Ramos (cell line): ENCODE measurements around the gene BANF2.

Source experiments
- in situ Hi-C: fragments of 300-500 bp; cut with MboI; formaldehyde crosslinking; loops from one replicate; pipeline ENCODE4 v1.14.3; 2022; ENCODE audit warnings: low sequenced_read_pairs; ENCODE audit not compliant: unreplicated experiment

BANF2 gene

GRCh38 chr20:17663040-17663399, 36.7 kb upstream of the BANF2 start:
- in situ Hi-C loops: no loop called here

- in situ Hi-C loops: no loop called here
Observed at GRCh38 chr20:17663486-17663885, 36.3 kb upstream of the BANF2 start.

- in situ Hi-C loops: no loop called here
Observed at GRCh38 chr20:17664025-17664633, 35.6 kb upstream of the BANF2 start.

- in situ Hi-C loops: no loop called here
Observed at GRCh38 chr20:17665756-17666155, 34.0 kb upstream of the BANF2 start.

GRCh38 chr20:17666481-17666880, 33.3 kb upstream of the BANF2 start:
- in situ Hi-C loops: no loop called here

GRCh38 chr20:17667445-17667844, 32.3 kb upstream of the BANF2 start:
- in situ Hi-C loops: no loop called here

- in situ Hi-C loops: no loop called here
Observed at GRCh38 chr20:17668432-17668831, 31.3 kb upstream of the BANF2 start.

GRCh38 chr20:17669306-17669931, 30.3 kb upstream of the BANF2 start:
- in situ Hi-C loops: no loop called here

GRCh38 chr20:17671011-17671410, 28.8 kb upstream of the BANF2 start:
- in situ Hi-C loops: loop anchor here (10.0 kb wide), 1 partner anchor 324 kb away; no protein-coding TSS in a partner anchor

- in situ Hi-C loops: loop anchor here (10.0 kb wide), 1 partner anchor 323 kb away; no protein-coding TSS in a partner anchor
Observed at GRCh38 chr20:17671565-17671964, 28.2 kb upstream of the BANF2 start.

- in situ Hi-C loops: loop anchor here (10.0 kb wide), 1 partner anchor 322 kb away; no protein-coding TSS in a partner anchor
Observed at GRCh38 chr20:17673084-17673483, 26.7 kb upstream of the BANF2 start.

- in situ Hi-C loops: loop anchor here (5.0 to 10.0 kb wide), 2 partner anchors 222 to 320 kb away; no protein-coding TSS in a partner anchor
Observed at GRCh38 chr20:17674722-17675518, 24.8 kb upstream of the BANF2 start.

- in situ Hi-C loops: loop anchor here (5.0 to 10.0 kb wide), 2 partner anchors 222 to 319 kb away; no protein-coding TSS in a partner anchor
Observed at GRCh38 chr20:17675519-17676377, 24.0 kb upstream of the BANF2 start.

GRCh38 chr20:17676378-17676759, 23.4 kb upstream of the BANF2 start:
- in situ Hi-C loops: loop anchor here (5.0 to 10.0 kb wide), 2 partner anchors 221 to 318 kb away; no protein-coding TSS in a partner anchor

- in situ Hi-C loops: loop anchor here (5.0 to 10.0 kb wide), 2 partner anchors 220 to 318 kb away; no protein-coding TSS in a partner anchor
Observed at GRCh38 chr20:17676942-17677341, 22.8 kb upstream of the BANF2 start.

- in situ Hi-C loops: loop anchor here (5.0 to 10.0 kb wide), 2 partner anchors 219 to 317 kb away; no protein-coding TSS in a partner anchor
Observed at GRCh38 chr20:17678295-17678694, 21.5 kb upstream of the BANF2 start.

- in situ Hi-C loops: loop anchor here (5.0 to 10.0 kb wide), 2 partner anchors 218 to 316 kb away; no protein-coding TSS in a partner anchor
Observed at GRCh38 chr20:17678886-17679285, 20.9 kb upstream of the BANF2 start.

GRCh38 chr20:17679941-17680835, 19.6 kb upstream of the BANF2 start:
- in situ Hi-C loops: loop anchor here (5.0 to 10.0 kb wide), 2 partner anchors 217 to 315 kb away; no protein-coding TSS in a partner anchor
